ENCODE data around the gene BRD9.
"Not testable (repeated sequence)": the region's sequence is repeated elsewhere in the genome, so short reads cannot be mapped to it uniquely, and the experiment has no call there.

Gene BRD9

GRCh38 chr5:843926-844325 lies 48.7 kb downstream of the BRD9 start:
- DNase-seq (ENCODE audit: low spot score): not testable (repeated sequence)

DNA sequence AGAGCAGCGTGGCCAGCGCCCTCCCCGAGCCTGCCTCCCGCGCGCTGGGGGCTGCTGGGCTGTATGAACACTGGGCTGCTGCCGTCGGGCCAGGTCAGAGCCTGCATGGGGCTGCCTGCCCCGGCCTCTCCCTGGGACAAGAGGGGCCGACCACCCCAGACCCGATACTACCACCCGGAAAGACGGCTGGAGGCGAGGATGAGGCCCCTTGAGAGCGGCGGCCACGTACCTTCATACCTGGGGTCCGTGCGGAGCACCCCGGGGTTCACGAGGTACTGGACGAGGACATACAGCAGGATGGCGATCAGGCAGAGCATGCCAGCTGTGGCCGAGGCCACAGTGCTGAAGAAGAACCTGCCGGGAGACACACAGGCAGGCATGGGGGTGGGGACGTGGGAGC lies 49.2 kb downstream of the BRD9 start:
- DNase-seq (ENCODE audit: low spot score): not testable (repeated sequence)

DNA sequence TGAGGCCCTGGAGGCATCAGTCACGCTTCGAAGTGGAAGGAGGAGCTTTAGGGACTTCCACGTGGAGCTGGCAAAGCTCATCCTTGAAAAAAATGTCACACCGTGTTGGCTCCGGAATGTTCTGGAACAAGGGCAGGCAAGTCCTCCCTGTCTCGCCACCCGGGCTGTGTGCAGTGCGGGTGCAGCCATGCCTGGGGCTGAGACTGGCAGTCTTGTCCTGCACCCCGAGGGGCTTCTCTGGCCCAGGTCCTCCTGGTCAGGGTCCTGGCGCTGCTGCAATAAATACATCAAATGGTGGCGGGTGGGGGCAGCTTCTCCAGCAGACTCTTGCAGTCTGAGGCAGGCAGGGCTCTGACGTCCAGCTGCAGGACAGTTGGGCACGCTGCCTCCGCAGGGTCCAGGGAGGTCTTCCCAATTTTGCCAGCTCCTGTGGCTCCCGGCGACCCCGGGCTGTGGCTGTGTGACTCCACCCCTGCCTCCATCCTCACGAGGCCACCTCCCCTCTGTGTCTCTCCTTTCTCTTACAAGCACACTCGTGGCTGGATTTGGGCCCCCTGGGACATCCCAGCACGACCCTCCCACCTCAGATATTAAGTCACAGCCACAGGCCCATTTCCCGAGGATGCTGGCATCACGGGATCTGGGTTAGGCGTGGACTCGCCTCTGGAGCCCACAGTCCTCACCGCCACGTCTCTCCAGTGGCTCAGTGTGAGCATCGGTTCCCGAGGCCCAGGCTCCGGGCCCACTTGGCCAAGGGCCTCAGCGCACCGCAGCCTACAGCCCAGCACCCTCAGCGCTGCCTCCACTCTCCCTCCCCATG lies 50.0 kb downstream of the BRD9 start:
- not testable (repeated sequence) for DNase-seq (ENCODE audit: low spot score)

DNA sequence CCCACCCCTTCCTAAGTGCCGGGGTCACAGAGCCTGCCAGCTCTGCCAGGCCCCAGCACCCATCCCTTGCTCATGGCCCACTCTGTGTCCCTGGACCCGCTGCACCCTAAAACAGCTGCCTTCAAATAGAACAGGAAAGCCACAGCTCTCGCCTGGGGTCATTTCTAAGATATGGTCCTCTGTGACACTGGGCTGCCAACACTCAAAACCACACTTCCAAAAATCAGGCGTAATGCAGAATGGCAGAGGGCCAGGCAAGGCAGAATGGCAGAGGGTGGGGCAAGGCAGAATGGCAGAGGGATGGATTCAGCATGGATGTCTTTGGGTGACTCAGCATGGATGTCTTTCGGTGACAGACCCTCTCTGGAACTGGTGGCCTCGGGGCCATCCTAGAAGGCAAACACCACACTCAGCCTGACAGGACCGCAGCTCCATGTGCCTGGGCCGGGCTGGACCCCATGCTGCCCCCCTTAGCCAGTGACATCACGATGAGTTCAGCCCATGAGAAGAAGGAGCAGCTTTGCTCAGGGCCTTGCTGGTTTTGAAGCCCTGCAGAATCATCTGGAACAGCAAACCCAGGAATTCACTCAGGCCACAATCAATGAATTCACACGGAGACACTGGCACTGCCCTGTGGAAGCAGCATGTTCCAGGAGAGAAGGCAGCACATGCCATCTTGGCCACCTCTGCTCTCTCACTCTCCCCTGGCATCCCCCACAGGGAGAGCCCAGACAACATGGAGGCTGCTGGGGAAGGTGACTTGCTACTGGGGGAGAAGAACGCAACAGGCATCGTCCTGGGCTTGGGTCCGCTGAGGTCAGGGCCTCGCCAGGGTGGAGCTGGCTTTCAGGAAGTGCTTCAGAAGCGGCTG lies 50.8 kb downstream of the BRD9 start:
- DNase-seq (ENCODE audit: low spot score): not testable (repeated sequence)

DNA sequence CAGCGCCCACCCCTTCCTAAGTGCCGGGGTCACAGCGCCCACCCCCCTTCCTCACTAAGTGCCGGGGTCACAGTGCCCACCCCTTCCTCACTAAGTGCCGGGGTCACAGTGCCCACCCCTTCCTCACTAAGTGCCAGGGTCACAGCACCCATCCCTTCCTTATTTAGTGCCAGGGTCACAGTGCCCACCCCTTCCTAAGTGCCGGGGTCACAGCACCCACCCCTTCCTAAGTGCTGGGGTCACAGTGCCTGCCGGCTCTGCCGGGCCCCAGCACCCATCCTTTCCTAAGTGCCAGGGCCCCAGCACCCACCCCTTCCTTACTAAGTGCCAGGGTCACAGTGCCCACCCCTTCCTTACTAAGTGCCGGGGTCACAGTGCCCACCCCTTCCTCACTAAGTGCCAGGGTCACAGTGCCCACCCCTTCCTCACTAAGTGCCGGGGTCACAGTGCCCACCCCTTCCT lies 51.6 kb downstream of the BRD9 start:
- not testable (repeated sequence) for DNase-seq (ENCODE audit: low spot score)

DNA sequence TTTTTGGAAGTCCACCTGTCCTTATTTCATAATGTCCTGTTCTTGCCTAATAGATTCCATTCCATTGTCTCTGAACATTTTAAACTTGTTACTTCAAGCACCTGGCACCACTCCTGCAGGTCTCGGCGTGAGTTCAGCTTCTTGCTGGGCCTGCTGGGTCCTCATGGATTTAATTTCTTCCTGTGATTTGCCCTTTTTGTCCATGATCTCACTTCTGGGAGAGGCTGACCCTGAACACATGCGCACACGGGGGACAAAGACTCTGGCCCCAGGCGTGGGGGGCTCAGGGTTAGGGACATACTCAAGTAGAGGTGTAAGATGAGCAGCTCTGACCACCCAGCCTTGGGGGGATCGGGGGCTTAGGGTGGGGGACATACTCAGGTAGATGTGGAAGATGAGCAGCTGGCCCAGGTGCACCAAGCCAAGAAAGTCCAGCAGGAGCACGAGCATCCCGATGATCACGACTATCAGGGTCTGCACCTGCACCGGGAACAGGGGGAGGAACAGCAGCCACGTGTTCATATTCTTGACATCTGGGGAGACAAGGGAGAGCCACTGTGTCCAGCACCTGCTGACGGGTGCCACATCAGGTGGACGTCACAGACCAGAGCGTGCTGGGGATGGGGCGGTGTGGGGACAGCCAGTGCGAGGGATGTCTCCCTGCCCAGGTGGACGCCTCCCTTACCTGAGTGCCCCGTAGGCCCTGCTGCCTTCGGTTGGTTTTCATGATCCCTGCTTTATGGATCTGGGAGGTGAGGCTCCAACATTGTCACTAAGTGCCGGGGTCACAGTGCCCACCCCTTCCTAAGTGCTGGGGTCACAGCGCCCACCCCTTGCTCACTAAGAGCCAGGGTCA lies 52.3 kb downstream of the BRD9 start:
- DNase-seq (ENCODE audit: low spot score): not testable (repeated sequence)

DNA sequence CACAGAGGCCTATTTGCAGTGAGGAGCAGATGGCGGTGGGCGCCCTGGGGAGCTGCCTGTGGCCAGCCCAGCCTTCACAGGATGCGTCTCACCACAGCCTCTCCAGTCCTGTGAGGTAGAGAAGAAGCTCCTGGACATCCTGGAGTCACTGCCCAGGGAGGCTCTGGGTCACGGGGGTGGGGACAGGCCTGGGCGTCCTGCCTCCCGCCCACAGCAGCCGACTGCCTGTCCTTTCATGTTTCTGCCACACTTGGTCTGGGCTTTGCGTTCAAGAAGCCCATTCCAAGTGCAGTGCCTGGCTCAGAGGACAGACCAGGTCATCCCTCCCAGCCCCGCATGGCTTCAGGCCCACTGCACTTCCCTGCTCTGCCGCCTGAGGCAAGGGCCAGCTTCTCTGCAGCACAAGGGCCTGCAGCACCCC lies 54.2 kb downstream of the BRD9 start:
- not testable (repeated sequence) for DNase-seq (ENCODE audit: low spot score)

DNA sequence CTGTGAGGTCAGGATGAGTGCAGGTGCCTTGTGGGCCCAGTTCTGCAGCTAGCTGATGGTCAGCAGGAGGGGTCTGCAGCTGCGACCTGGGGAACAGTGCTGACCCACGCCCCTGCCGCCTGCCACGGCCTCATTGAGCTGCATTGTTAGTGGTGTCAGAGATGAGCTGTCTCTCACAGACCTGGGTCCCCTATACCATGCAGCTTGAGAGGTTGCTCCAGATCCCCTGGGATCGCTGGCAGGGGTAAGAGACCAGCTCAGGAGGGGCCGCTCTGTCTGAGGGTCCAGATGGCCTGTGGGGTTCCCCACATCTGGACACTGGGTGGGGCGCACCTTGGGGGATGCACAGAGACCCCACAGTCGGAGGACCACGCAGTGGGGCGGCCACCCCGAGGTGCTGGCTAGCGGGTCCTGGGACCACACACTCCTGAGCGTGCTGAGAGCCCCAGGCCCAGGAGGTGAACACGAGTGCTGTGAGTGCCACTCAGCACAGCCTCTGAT lies 54.9 kb downstream of the BRD9 start:
- DNase-seq (ENCODE audit: low spot score): not testable (repeated sequence)

GRCh38 chr5:835933-836612 lies 56.5 kb downstream of the BRD9 start:
- DNase-seq (ENCODE audit: low spot score): not testable (repeated sequence)

- DNase-seq (ENCODE audit: low spot score): not testable (repeated sequence)
Measured at GRCh38 chr5:834013-834412, 58.6 kb downstream of the BRD9 start.

DNA sequence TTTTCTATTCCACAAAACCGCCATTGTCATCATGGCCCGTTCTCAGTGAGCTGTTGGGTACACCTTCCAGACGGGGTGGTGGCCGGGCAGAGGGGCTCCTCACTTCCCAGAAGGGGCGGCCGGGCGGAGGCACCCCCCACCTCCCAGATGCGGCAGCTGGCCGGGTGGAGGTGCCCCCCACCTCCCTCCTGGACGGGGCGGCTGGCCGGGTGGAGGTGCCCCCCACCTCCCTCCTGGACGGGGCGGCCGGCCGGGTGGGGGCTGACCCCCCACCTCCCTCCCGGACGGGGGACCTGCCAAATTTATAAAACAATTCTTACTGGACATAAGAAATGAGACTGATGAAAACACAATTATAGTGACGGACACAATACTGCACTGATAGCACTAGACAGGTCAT lies 64.4 kb downstream of the BRD9 start:
- DNase-seq (ENCODE audit: low spot score): not testable (repeated sequence)

DNA sequence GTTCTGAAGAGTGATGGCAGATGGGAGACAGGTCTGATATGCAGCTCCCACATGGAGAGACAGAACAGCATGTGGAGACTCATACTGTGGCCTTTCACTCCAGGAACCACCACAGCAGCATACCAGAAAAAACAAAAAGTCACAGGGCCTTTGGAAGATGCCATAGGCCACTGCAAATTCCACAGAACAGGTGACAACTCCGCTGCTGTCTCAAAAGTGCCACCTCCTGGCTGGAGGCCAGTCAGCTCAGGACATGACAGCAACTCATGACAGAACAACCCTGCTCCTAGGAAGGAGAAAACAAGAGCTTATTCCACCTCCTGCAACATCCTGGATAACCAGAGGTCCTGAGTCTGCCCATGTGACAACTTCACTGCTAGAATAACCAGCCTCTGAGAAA lies 67.1 kb downstream of the BRD9 start:
- DNase-seq (ENCODE audit: low spot score): not testable (repeated sequence)

GRCh38 chr5:821504-821903 lies 71.1 kb downstream of the BRD9 start:
- DNase-seq (ENCODE audit: low spot score): no peak

DNA sequence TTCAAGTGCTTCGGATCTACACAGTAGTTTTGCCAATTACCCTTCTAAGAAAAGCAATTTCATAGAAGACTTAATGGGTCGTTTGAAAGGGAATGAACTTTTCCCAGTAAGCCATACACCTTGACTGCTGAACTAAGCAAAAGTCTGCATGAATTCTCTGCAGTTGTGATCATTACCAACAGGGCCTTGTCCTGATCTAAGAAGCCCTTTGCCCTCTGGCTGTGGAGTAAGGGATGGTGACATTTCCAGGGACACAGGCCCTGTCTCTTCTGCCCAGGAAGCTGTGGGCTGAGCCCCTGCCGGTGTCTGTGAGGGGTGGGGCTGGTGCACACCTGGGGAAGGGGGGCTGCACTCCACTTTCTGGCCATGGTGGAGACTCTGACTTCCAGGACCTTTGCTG lies 72.4 kb downstream of the BRD9 start:
- DNase-seq (ENCODE audit: low spot score): no peak

DNA sequence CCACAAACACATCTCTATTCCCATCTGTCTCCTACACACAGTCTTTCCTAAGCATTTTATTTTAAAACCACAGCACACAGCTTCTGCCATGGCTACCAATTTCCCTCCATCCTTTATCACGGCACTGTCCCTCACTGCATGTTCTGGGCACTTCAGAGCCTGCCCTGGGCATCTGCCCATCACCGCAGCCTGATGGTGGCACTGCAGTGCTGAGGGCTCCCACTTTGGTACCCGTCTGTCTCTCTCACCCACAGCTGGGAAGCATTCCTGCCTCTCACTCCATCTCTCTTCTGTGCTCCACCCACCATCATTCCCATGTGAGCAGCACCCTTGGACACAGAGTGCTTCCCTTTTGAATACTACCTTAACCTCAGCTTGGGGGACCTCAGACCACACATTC lies 73.5 kb downstream of the BRD9 start:
- DNase-seq (ENCODE audit: low spot score): no peak

GRCh38 chr5:816176-816575 lies 76.4 kb downstream of the BRD9 start:
- DNase-seq (ENCODE audit: low spot score): no peak

DNA sequence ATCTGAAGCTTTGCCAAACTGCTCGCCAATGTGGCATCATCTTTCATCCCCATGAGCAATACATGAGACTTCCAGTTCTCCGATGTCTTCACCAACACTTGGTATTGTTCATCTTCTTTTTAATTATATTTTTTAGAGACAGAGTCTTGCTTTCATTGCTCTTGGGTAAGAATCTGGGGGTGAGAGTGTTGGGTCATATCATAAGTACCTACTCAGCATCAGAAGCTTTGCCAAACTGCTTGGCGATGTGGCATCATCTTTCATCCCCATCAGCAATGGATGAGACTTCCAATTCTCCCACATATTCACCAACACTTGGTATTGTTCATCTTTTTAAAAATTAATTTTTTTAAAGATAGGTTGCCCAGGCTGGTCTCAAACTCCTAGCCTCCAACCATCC lies 77.2 kb downstream of the BRD9 start:
- no peak for DNase-seq (ENCODE audit: low spot score)
